Jurkat, Clone E6-1 (cell line): ENCODE data around the gene HMOX2. TPM values are rescaled to one million over a fixed set of nuclear protein-coding genes. Genes with fewer than 3 reads are reported as not detected.

Source experiments
- DNase-seq: peaks from one replicate; pipeline ENCODE4 v3.0.0-alpha.2; 2011; ENCODE audit warnings: low read depth, low spot score
- H3K4me3 ChIP-seq: 2 replicates; pipeline ENCODE4 v1.5.1; 2011; ENCODE audit warnings: mild to moderate bottlenecking, low read length, control low read depth, moderate library complexity
- polyA plus RNA-seq: library from polyadenylated mRNA; unstranded; fragments of >200 nt; gene quantifications from one replicate; pipeline ENCODE4 v1.2.1, GENCODE V29; 2012; ENCODE audit warnings: missing spikeins; ENCODE audit not compliant: insufficient read length, insufficient read depth

HMOX2 gene
- 121 TPM for polyA plus RNA-seq

DNA sequence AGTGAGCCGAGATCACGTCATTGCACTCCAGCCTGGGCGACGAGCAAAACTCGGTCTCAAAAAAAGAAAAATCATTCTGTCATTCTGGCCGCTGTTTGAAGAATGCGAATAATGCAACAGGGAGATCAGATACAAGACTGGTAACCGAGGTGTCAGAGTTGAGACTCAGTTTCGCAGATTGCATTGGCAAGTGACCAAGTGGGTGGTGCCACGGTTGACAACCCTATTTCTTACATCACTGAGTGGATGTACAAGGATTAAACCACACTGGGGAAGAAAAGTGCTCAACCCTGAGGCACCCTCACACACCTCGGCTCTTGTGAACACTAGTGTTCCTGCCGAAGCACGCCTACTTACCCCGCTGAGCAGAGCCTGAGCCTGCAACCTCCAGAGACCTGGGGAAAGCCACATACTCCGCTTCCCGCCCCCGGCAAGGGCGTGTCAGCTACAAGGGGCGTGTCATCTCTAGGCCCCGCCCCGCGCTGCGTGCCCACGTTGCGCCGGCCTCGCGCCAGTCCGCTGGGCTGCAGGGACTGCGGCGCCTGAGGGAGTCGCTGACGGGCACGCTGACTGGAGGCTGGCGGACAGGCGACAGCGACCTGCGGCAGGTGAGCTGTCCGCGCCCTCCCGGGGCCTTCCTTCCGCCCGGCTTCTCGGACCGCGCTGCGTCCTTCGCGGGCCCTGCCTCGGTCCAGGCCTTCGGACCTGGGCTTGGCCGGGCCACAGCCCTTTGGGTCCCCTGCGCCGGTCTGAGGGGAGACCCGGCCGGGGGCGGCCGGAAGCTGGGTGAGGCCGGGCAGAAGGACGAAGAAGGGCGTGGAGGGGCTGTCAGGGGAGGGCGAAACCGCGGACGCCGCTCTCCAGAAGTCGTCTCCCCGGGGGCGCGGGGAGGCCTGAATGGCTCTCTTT, at the start of gene HMOX2:
Gene HMOX2 (plus strand): TSS at position 519 of the 909 bp plus-strand sequence. CDS start 29,127 bp downstream, outside the sequence.
- peak within 1 kb of the TSS; percentile 89 for H3K4me3 ChIP-seq
- DNase-seq, result peak; percentile 91

DNA sequence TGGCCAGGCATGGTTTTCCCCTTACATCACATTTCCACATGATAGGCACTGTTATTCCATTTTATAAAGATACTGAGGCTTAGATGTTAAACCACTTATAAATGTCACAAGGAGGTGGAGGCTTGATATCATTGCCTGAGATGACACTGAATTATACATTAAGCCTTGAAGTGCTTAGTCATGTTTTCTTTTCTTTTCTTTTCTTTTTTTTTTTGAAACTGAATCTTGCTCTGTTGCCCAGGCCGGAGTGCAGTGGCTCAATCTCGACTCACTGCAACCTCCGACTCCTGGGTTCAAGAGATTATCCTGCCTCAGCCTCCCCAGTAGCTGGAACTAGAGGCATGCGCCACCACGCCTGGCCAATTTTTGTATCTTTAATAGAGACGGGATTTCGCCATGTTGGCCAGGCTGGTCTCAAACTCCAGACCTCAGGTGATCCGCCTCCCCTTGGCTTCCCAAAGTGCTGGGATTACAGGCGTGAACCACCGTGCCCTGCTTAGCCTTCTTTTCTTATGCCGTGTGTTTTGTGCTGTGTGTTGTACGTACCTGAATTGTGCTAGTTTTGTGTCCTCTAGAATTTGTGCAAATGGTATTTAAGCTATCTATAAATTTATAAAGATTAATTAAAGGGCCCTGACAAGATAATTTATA, 49.4 kb upstream of the HMOX2 start:
- DNase-seq, result no peak
- peak overlapping the region; percentile 85 for H3K4me3 ChIP-seq

- H3K4me3 ChIP-seq, result no peak overlapping the region
- DNase-seq, result no peak
These were observed 47.7 kb upstream of the HMOX2 start for GRCh38 chr16:4428500-4428899.

DNA sequence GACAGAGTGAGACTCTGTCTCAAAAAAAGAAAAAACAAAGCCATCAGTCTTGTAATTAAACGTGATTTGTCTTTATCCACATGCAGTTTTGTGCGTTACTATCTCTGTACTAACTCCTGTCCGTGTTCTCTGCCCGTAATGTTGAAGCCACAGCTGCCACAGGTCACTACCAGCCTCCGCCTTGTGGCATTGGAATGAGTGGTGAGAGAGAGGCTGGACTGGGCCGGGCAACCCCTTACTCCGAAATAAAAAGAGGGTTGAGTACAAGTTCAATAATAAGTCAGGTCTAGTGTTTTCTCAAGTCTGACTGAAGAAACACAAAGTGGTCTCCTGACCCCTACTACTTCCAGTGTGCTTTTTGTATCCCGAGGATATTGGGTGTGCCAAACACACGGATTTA, 45.2 kb upstream of the HMOX2 start:
- H3K4me3 ChIP-seq, result no peak overlapping the region
- no peak for DNase-seq

DNA sequence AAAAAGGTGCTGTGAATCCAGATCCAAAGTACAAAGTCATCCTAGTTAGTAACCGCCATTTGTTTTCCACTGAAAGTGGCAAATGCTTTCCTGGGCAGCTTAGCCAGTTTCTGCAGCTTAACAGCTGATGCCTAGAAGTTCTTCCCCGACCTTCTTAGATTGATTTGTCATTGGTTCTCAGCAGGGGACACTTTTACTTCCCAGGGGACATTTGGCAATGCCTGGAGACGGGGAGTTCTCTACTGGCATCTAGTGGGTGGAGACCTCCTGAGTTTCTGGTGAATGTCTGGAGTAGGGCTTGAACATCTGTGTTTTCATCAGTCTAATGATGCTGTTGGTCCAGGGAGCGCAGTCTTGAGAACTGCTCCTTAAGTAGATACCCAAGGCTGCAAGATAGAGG, 43.0 kb upstream of the HMOX2 start:
- no peak for DNase-seq
- H3K4me3 ChIP-seq, result no peak overlapping the region

GRCh38 chr16:4433914-4434787, 42.0 kb upstream of the HMOX2 start:
- H3K4me3 ChIP-seq, result no peak overlapping the region
- DNase-seq, result no peak

DNA sequence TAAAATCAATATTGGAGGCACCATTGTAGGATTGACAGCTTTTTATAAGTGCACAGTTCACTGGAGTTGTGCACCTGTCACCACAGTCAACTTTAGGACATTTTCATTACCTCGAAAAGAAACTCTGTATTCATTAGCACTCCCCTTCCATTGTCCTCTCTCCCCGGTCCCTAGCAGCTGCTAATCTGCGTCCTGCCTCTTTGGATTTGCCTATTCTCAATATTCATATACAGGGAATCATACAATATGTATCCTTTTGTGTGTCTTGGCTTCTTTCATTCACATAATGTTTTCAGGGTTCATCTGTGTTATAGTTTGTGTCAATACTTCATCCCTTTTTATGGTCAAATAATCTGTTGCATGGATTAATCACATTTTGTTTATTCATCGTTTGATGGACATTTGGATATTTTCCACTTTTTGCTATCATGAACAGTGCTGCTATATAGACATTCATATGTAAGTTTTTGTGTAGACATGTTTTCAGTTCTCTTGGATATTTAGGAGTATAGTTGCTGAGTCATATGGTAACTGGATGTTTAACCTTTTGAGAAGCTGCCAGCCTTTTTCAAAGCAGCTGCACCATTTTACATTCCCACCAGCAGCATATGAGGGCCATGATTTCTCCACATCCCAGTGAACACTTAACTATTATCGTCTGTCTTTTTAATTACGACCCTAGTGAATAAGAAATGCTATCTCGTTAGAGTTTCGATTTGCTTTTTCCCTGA, 40.7 kb upstream of the HMOX2 start:
- no peak for DNase-seq
- no peak overlapping the region for H3K4me3 ChIP-seq

DNA sequence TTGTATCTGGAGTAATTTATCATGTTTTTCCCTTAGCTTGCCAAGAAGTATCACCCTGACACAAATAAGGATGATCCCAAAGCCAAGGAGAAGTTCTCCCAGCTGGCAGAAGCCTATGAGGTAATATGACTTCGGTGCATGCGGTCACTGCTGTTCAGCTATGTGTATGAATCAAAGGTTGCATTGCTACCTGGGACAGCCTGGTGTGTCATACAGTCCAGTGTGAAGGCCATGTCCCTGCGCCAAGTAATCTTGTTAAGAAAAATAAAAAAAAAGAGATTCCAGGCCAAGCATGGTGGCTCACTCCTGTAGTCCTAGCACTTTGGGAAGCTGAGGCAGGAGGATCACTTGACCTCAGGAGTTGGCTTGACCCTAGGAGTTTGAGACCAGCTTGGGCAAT, 38.8 kb upstream of the HMOX2 start:
- H3K4me3 ChIP-seq, result no peak overlapping the region
- DNase-seq, result no peak

DNA sequence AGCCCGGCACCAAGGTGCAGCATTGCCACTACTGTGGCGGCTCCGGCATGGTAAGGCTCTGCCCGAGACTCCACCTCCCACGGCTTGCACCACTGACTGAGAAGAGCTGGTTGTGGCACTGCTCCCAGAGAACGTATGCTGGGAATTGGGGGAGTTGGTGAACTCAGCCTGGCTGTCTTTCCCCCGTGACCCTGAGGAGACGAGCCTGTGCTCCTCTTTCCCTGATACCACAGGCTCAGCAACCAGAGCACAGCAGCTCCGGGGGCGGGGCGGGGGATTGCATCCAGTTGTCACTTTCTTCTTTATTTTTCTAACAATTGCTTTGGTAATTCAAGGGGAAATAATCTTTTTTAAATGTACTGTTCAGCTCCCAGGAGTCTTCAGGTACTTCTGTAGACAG, 33.8 kb upstream of the HMOX2 start:
- DNase-seq, result no peak

GRCh38 chr16:4443271-4443670, 32.9 kb upstream of the HMOX2 start:
- DNase-seq, result no peak
- H3K4me3 ChIP-seq, result no peak overlapping the region

More for the DNA sequence above, 33.8 kb upstream of the HMOX2 start:
- H3K4me3 ChIP-seq, result no peak overlapping the region

GRCh38 chr16:4443986-4444385, 32.2 kb upstream of the HMOX2 start:
- no peak overlapping the region for H3K4me3 ChIP-seq

DNA sequence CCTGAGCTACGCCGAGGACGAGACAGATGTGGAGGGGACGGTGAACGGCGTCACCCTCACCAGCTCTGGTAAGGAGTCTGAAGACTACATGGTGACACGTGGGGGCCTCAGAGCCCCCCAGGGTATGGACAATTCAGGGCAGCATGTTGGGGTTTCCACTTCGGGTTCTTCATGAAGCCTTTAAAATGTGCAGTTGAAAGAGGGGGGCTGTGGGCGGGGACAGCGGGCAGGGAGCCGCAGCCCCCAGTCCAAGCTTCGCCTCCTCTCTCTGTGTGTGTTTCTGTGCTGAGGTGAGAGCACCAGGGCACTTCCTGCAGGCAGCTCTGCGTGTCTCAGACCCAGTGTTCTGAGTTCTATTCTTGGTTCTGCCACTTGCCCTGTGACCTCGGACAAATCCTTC, 25.8 kb upstream of the HMOX2 start:
- DNase-seq, result no peak
- no peak overlapping the region for H3K4me3 ChIP-seq

More at GRCh38 chr16:4443986-4444385, 32.2 kb upstream of the HMOX2 start:
- DNase-seq, result no peak

- DNase-seq, result no peak
- no peak overlapping the region for H3K4me3 ChIP-seq
These were observed 25.2 kb upstream of the HMOX2 start for GRCh38 chr16:4450931-4451519.

DNA sequence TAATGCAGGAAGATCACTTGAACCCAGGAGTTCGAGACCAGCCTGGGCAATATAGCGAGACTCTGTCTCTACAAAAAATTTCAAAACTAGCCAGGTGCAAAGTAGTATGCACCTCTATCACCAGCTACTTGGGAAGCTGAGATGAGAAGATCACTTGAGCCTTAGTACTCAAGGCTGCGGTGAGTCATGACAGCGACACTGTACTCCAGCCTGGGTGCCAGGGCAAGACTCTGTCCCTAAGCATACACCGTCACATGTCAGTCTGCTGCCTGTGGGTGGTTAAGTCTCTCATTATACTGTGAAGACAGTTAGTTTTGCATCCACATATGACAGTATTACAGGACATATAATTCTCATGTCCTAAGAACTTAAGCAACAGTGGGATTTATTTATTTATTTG, 23.5 kb upstream of the HMOX2 start:
- no peak overlapping the region for H3K4me3 ChIP-seq
- no peak for DNase-seq

DNA sequence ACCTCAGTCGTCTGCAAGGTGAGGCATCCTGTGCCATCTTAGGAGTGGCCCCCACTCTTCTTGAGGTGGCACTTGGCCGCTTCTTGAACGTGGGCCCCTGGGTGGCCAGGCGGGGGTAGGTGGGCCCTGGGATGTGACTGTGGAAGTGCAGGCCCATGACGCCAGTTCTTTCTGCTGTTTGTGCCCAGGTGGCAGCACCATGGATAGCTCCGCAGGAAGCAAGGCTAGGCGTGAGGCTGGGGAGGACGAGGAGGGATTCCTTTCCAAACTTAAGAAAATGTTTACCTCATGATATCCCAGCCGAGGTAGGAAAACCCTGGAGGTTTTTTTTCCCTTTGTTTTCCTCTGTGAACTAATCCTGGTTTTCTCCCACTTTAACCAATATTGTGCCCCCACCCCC, 21.6 kb upstream of the HMOX2 start:
- no peak overlapping the region for H3K4me3 ChIP-seq
- no peak for DNase-seq

DNA sequence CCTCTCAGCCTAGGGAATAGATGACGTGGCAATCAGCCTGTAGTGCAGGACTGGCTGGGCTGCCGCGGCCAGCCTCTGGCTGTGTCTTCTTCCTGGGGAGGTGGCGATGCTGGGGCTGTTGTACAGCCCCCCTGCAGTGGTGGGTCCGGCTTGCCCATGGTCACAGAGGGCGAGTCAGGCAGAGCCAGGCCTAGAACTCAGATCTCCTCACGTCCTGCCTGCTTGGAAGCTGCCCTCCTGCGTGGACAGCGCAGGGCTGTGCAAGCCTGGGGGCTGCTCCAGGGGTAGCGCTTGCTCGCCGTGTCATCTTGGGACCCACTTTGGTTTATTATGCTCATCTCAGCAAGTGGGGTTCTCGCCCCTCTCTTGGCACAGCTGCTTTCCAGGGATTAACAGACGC, 21.1 kb upstream of the HMOX2 start:
- no peak overlapping the region for H3K4me3 ChIP-seq
- DNase-seq, result no peak

DNA sequence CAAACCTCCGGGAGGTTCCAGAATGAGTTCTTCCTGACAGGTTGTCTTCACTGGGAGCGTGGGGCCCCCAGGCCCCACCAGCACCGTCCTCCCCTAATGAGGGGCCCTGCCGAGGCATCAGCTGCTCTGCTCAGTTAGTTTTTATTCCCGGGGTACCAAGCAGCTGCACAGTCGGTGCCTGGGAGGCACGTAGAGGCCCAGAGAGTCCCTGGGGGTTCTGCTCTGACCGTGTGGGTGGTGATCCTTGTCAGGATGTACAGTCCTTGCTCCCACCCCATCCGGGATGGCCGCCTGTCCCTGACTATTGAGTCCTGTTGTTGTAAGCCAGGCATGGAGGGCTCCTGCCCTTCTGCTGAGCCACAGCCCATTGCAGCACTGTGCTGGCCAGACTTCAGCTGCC, 20.2 kb upstream of the HMOX2 start:
- no peak for DNase-seq
- H3K4me3 ChIP-seq, result no peak overlapping the region

- H3K4me3 ChIP-seq, result no peak overlapping the region
- DNase-seq, result no peak
These were observed 15.3 kb upstream of the HMOX2 start for GRCh38 chr16:4460936-4461249.
